Natural killer cell (primary cell): ENCODE measurements around the gene CCDC157. TPM values are rescaled to one million over a fixed set of nuclear protein-coding genes. Genes with fewer than 3 reads are reported as not detected.
A peak's percentile ranks its signal among the peaks of the same experiment; 100 is the strongest.

Source experiments
- ATAC-seq, 3 donors: fragments of 150-1000 bp in 2 of 3; fragments of 200-7000 bp in 1 of 3; cut with Tn5 transposase; 1 replicate in 1 of 3; 2 replicates in 2 of 3; pipeline ENCODE4 v1.10.0; 2021; ENCODE audit warnings: mild to moderate bottlenecking in 2 of 3, moderate library complexity in 2 of 3
- DNase-seq, 2 donors: peaks; one replicate each; pipeline versions ENCODE4 v3.0.0 to v3.0.0-alpha.2; 2013 to 2021; ENCODE audit warnings: mixed read lengths in 1 of 2
- H3K27ac ChIP-seq: one replicate; pipeline ENCODE4 v1.5.1; 2013; ENCODE audit warnings: mild to moderate bottlenecking, low read length
- H3K27me3 ChIP-seq: one replicate; pipeline ENCODE4 v1.6.1; 2013; ENCODE audit warnings: low read length; ENCODE audit not compliant: control insufficient read depth, insufficient read depth
- H3K36me3 ChIP-seq: one replicate; pipeline ENCODE4 v1.6.1; 2013; ENCODE audit warnings: low read length; ENCODE audit not compliant: control insufficient read depth, insufficient read depth
- H3K4me1 ChIP-seq: one replicate; pipeline ENCODE4 v1.6.1; 2013; ENCODE audit warnings: low read length; ENCODE audit not compliant: control insufficient read depth, insufficient read depth
- H3K4me3 ChIP-seq: one replicate; pipeline ENCODE4 v1.5.1; 2013; ENCODE audit warnings: low read length
- H3K9me3 ChIP-seq: one replicate; pipeline ENCODE4 v1.6.1; 2013; ENCODE audit warnings: low read length; ENCODE audit not compliant: control insufficient read depth, insufficient read depth
- H3K27ac Mint-ChIP-seq, 2 donors: one replicate each; pipeline ENCODE4 v1.8.0; 2022; ENCODE audit warnings: mild to moderate bottlenecking in 2 of 2, mixed read lengths in 2 of 2, moderate library complexity in 1 of 2
- H3K27me3 Mint-ChIP-seq, 2 donors: one replicate each; pipeline ENCODE4 v1.8.0; 2022; ENCODE audit warnings: low read depth in 2 of 2, mixed read lengths in 2 of 2
- H3K36me3 Mint-ChIP-seq: one replicate; pipeline ENCODE4 v1.8.0; 2022; ENCODE audit warnings: mixed read lengths
- H3K4me1 Mint-ChIP-seq, 2 donors: one replicate each; pipeline ENCODE4 v1.8.0; 2022; ENCODE audit warnings: mixed read lengths in 2 of 2
- H3K4me3 Mint-ChIP-seq: one replicate; pipeline ENCODE4 v1.8.0; 2022; ENCODE audit warnings: mild to moderate bottlenecking, moderate library complexity, mixed read lengths
- H3K9me3 Mint-ChIP-seq, 2 donors: one replicate each; pipeline ENCODE4 v1.8.0; 2022; ENCODE audit warnings: mixed read lengths in 2 of 2
- WGBS: methylation state at CpG from one replicate; pipeline ENCODE4 v1.1.7; 2013; ENCODE audit warnings: missing lambda C conversion rate; ENCODE audit not compliant: insufficient coverage; 5-methylcytosine and 5-hydroxymethylcytosine counted together
- intact Hi-C: fragments of 100-400 bp; cut with micrococcal nuclease; formaldehyde crosslinking; loops from one replicate; pipeline ENCODE4 v1.14.2; 2022
- total RNA-seq, 4 donors: library from RNA; stranded (reverse); fragments of 120-200 nt in 1 of 4; gene quantifications; one replicate each; pipeline versions ENCODE4 v1.2.3 to v1.2.4, GENCODE V29; 2013 to 2022
- TF ChIP-seq, protein P1 (sequence below): fragments of 200-600 bp; IDR thresholded peaks from one replicate; pipeline ENCODE4 v1.8.0; 2022; ENCODE audit warnings: antibody characterized with exemption

Gene CCDC157
- 1 to 10 TPM; 7.7 to 9.7 (median 8.4) TPM for total RNA-seq
- total RNA-seq (2013): 3.0 TPM

GRCh38 chr22:30356449-30357235 is at the start of gene CCDC157, which contains the start of gene SF3A1:
Gene CCDC157 (plus strand): TSS chr22:30357007. CDS start chr22:30366001, 8,994 bp downstream.
Gene SF3A1 (minus strand): TSS chr22:30356894. CDS start chr22:30356792, 102 bp downstream.
- Mint-ChIP-seq H3K4me3 (peak within 1 kb of the TSS; percentile 97), H3K4me1 (peaks cover 59% of the 10 kb centered on the region in 2 donors), H3K36me3 (no peaks in the 10 kb centered on the region), H3K9me3 (no peaks in the 10 kb centered on the region), H3K27ac (peak within 1 kb of the TSS; percentile 89 to 92), H3K27me3 (peaks cover 0 to 3% of the 10 kb centered on the region in 2 donors)
- Histone ChIP-seq H3K27ac (peak within 1 kb of the TSS; percentile 88), H3K4me1 (peaks cover 50% of the 10 kb centered on the region), H3K27me3 (no peaks in the 10 kb centered on the region), H3K9me3 (no peaks in the 10 kb centered on the region), H3K36me3 (peaks cover 15% of the 10 kb centered on the region), H3K4me3 (peak within 1 kb of the TSS; percentile 96)
- DNase-seq (peak; percentile 89 to 95), ATAC-seq (peak; percentile 84 to 94 (median 84))
- intact Hi-C loops: loop anchor here (1.0 to 2.0 kb wide), 4 partner anchors 29 to 89 kb away; partner anchors contain the start of gene MTFP1
- TF ChIP-seq, protein P1, sequence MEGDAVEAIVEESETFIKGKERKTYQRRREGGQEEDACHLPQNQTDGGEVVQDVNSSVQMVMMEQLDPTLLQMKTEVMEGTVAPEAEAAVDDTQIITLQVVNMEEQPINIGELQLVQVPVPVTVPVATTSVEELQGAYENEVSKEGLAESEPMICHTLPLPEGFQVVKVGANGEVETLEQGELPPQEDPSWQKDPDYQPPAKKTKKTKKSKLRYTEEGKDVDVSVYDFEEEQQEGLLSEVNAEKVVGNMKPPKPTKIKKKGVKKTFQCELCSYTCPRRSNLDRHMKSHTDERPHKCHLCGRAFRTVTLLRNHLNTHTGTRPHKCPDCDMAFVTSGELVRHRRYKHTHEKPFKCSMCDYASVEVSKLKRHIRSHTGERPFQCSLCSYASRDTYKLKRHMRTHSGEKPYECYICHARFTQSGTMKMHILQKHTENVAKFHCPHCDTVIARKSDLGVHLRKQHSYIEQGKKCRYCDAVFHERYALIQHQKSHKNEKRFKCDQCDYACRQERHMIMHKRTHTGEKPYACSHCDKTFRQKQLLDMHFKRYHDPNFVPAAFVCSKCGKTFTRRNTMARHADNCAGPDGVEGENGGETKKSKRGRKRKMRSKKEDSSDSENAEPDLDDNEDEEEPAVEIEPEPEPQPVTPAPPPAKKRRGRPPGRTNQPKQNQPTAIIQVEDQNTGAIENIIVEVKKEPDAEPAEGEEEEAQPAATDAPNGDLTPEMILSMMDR: no peak
- WGBS: under 1% methylated on average over 91 of the region's 91 CpGs

DNA sequence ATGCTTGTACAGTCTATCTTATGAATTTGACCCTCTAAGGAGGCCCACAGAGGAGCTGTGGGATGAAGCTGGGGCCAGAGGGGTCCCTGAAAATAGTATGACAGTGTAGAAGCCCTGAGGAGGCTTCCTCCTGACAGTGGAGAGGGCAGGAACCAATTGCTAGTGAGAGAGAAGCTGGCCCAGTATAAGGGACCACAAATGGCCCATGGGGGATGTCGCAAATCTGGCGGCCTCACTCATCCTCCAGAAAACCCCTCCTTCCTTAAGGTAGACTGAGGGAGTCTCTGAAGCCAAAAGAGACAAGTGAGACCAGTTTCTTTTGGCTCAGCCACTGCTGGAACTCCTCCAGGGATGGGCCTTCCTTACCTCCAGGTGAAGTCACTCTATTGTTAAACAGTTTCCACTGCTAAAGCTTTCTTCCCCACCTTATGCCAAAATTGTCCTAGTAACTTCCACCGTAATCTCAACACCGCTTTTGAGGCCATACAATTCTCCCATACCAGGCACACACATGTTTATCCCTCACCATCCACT is 49.7 kb upstream of the CCDC157 start:
- Histone ChIP-seq H3K27ac (peak overlapping the region; percentile 71), H3K27me3 (no peaks in the 10 kb centered on the region), H3K9me3 (no peaks in the 10 kb centered on the region), H3K36me3 (peaks cover 2% of the 10 kb centered on the region), H3K4me3 (no peak overlapping the region), H3K4me1 (peaks cover 96% of the 10 kb centered on the region)
- DNase-seq: peak in 1 of 2 donors; percentile 63
- Mint-ChIP-seq H3K4me3 (peak overlapping the region; percentile 79), H3K36me3 (no peaks in the 10 kb centered on the region), H3K4me1 (peaks cover 92 to 99% of the 10 kb centered on the region in 2 donors), H3K9me3 (no peaks in the 10 kb centered on the region), H3K27ac (peak overlapping the region; percentile 87 to 95), H3K27me3 (no peaks in the 10 kb centered on the region)
- intact Hi-C loops: loop anchor here (2.0 to 5.0 kb wide), 2 partner anchors 14 to 45 kb away; no protein-coding TSS in a partner anchor
- 49% methylated on average over 4 of the region's 4 CpGs for WGBS
- peak in 2 of 3 donors; percentile 35 to 48 for ATAC-seq
- TF ChIP-seq, protein P1: no peak

DNA sequence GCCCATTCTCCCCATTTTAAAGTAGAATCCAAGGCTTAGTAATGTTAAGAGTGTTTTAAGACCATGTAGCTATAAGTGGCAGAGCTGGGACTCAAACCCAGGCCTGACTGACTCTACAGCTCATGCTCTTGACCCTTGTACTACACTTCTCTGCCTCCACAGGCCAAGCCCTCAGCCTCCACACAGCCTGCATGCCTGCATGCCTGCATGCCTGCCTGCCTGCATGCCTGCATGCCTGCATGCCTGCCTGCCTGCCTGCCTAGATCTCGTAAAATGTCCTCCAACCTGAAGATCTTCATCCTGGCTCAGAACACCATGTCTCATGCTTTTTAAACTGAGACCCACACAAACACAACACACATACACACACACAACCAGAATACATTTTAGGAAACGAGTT is 48.7 kb upstream of the CCDC157 start:
- Histone ChIP-seq H3K27ac (peak overlapping the region; percentile 71), H3K36me3 (peaks cover 2% of the 10 kb centered on the region), H3K27me3 (no peaks in the 10 kb centered on the region), H3K4me1 (peaks cover 96% of the 10 kb centered on the region), H3K9me3 (no peaks in the 10 kb centered on the region), H3K4me3 (no peak overlapping the region)
- Mint-ChIP-seq H3K9me3 (no peaks in the 10 kb centered on the region), H3K4me1 (peaks cover 92 to 99% of the 10 kb centered on the region in 2 donors), H3K27ac (peak overlapping the region; percentile 87 to 95), H3K27me3 (no peaks in the 10 kb centered on the region), H3K36me3 (no peaks in the 10 kb centered on the region), H3K4me3 (peak overlapping the region; percentile 65)
- intact Hi-C loops: loop anchor here (5.0 kb wide), 1 partner anchor 44 kb away; no protein-coding TSS in a partner anchor
- DNase-seq: no peak
- TF ChIP-seq, protein P1: no peak
- WGBS: 86% methylated on average over 2 of the region's 2 CpGs
- ATAC-seq: no peak
